ENCODE measurements around the gene FZR1. TPM values are rescaled to one million over a fixed set of nuclear protein-coding genes. Genes with fewer than 3 reads are reported as not detected.
A peak's percentile ranks its signal among the peaks of the same experiment; 100 is the strongest.
"Not testable (repeated sequence)": the region's sequence is repeated elsewhere in the genome, so short reads cannot be mapped to it uniquely, and the experiment has no call there.

FZR1 gene
- total RNA-seq, 1 donor from 2014 or later = 51.9 TPM

DNA sequence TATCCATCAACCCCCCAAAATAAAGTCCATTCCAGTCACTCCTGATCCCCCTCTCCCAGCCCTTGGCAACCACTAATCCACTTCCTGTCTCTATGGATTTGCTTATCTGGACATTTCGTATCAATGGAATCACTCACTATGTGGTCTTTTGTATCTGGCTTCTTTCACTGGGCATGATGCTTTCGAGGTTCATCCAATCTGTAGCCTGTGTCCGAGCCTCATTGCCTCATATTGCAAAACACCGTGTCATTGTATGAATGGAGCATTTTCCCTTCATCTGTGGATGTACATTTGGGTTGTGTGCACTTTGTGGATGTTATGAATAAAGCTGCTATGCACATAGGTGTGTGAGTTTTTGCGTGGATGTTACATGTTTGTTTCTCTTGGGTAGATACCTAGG, 1.4 kb upstream of the FZR1 start:
- TF ChIP-seq CTCF (IDR thresholded peaks at IDR 0.05; ENCODE audit: insufficient read depth, low read length, poor library complexity, severe bottlenecking) = no peak
- Histone ChIP-seq H3K27me3 (ENCODE audit: control insufficient read depth, insufficient read depth, low read length) (no peaks in the 10 kb centered on the region), H3K4me3 (ENCODE audit: low read depth, low read length) (no peak overlapping the region)

DNA sequence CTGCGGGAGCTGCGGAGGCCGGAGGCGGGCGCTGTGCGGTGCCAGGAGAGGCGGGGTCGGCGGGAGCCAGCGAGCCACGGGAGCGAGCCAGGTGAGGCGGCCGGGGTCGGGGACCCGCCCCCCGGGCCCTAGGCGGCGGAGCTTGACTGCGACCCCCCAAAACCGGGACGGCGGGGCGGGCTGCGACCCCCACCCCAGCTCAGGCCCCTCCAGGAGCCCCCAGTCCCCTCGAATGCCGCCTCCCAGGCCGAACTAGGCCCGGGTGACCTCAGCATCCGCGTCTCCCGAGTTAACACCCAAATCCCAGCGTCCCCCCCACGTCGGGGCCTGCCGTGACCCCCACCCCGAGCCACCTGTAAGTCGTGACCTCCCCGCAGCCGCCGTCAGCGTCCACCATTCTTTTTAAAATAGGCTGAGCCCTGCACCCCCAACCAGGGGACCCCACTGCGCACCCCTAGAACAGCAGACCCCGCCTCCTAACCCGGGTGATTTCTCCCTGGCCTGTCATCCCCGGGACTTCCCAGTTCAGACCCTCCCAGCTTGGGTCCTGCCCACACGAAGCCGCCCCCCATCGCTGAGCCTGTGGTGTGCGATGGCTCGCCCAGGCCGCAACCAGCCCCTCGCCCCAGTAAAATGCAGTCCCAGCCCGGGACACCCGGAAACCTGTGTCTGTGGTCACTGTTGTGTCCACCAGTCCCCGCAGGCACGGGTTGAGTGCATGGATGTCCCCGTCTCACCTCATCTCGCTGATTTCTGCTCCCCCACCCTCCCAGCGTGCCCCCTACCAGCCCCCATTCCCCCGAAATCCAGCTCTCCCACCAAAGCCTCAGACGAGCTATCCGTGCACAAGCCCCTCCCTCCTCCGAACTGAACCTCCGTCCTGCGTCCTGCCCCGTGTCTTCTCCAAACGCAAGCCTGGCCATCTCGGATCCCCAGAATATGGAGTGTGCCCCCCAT, 551 bp downstream of the FZR1 start:
- DNase-seq (ENCODE audit: low read depth) = no peak

More for the DNA sequence above, 1.4 kb upstream of the FZR1 start:
- DNase-seq (ENCODE audit: low read depth) = no peak
- H3K36me3 ChIP-seq (ENCODE audit: control insufficient read depth, insufficient read depth, low read length) = no peaks in the 10 kb centered on the region

GRCh38 chr19:3507371-3508120, 1.4 kb downstream of the FZR1 start:
- TF ChIP-seq CTCF (IDR thresholded peaks at IDR 0.05; ENCODE audit: insufficient read depth, low read length, poor library complexity, severe bottlenecking) = no peak
- peak overlapping the region; percentile 90 for H3K4me3 ChIP-seq (ENCODE audit: low read depth, low read length)
- no peaks in the 10 kb centered on the region for H3K36me3 ChIP-seq (ENCODE audit: control insufficient read depth, insufficient read depth, low read length)
- H3K27me3 ChIP-seq (ENCODE audit: control insufficient read depth, insufficient read depth, low read length) = no peaks in the 10 kb centered on the region
- DNase-seq (ENCODE audit: low read depth) = no peak

More for the DNA sequence above, 551 bp downstream of the FZR1 start:
- TF ChIP-seq CTCF (IDR thresholded peaks at IDR 0.05; ENCODE audit: insufficient read depth, low read length, poor library complexity, severe bottlenecking) = no peak
- H3K36me3 ChIP-seq (ENCODE audit: control insufficient read depth, insufficient read depth, low read length) = no peaks in the 10 kb centered on the region
- peak overlapping the region; percentile 90 for H3K4me3 ChIP-seq (ENCODE audit: low read depth, low read length)
- H3K27me3 ChIP-seq (ENCODE audit: control insufficient read depth, insufficient read depth, low read length) = no peaks in the 10 kb centered on the region

GRCh38 chr19:3508121-3508661, 2.1 kb downstream of the FZR1 start:
- not testable (repeated sequence) for H3K27me3 ChIP-seq (ENCODE audit: control insufficient read depth, insufficient read depth, low read length); H3K36me3 ChIP-seq (ENCODE audit: control insufficient read depth, insufficient read depth, low read length); DNase-seq (ENCODE audit: low read depth); H3K4me3 ChIP-seq (ENCODE audit: low read depth, low read length)

- no peaks in the 10 kb centered on the region for H3K36me3 ChIP-seq (ENCODE audit: control insufficient read depth, insufficient read depth, low read length)
- H3K27me3 ChIP-seq (ENCODE audit: control insufficient read depth, insufficient read depth, low read length) = no peaks in the 10 kb centered on the region
- no peak overlapping the region for H3K4me3 ChIP-seq (ENCODE audit: low read depth, low read length)
- TF ChIP-seq CTCF (IDR thresholded peaks at IDR 0.05; ENCODE audit: insufficient read depth, low read length, poor library complexity, severe bottlenecking) = no peak
- DNase-seq (ENCODE audit: low read depth) = no peak
Measured at GRCh38 chr19:3508771-3509535, 2.8 kb downstream of the FZR1 start.
